H1 (cell line): Measurements from ENCODE around the gene KRT81. TPM values are rescaled to one million over a fixed set of nuclear protein-coding genes. Genes with fewer than 3 reads are reported as not detected.

Experiments
- CTCF ChIA-PET: fragments of 300-600 bp; sonication (Branson Sonifier 250); formaldehyde crosslinking; loops from one replicate; lab custom pipeline; 2021; ENCODE audit not compliant: partially characterized antibody; lab: Charles Lee
- POLR2A ChIA-PET: fragments of 300-600 bp; sonication (Branson Sonifier 250); formaldehyde crosslinking; loops from one replicate; lab custom pipeline; 2021; ENCODE audit warnings: inconsistent platforms; ENCODE audit not compliant: partially characterized antibody; lab: Charles Lee
- DNase-seq, 2 experiments: peaks; one replicate each; pipeline versions ENCODE4 v3.0.0 to v3.0.0-alpha.2; 2010 to 2022; ENCODE audit warnings: low spot score in 2 of 2, low read depth in 1 of 2, mixed read lengths in 1 of 2
- FAIRE-seq: peaks from 2 replicates; lab custom pipeline; 2011; peaks lifted over from hg19 to GRCh38; lab: Jason Lieb, UNC
- H2AFZ ChIP-seq: 2 replicates; pipeline ENCODE4 v1.8.1; 2012; ENCODE audit warnings: low read length, inconsistent platforms
- H2AK5ac ChIP-seq: 2 replicates; pipeline ENCODE4 v1.6.1; 2013; ENCODE audit warnings: low read depth, low read length
- H2BK120ac ChIP-seq: replicated peaks from 2 replicates; pipeline ENCODE3; 2013; ENCODE audit warnings: low read depth, low read length, inconsistent platforms
- H2BK12ac ChIP-seq: 2 replicates; pipeline ENCODE4 v1.6.1; 2013; ENCODE audit warnings: low read depth, low read length
- H2BK15ac ChIP-seq: 2 replicates; pipeline ENCODE4 v1.6.1; 2013; ENCODE audit warnings: low read length
- H2BK20ac ChIP-seq: 2 replicates; pipeline ENCODE4 v1.6.1; 2013; ENCODE audit warnings: low read length
- H2BK5ac ChIP-seq: 2 replicates; pipeline ENCODE4 v1.6.1; 2013; ENCODE audit warnings: low read depth, low read length
- H3K14ac ChIP-seq: 2 replicates; pipeline ENCODE4 v1.6.1; 2013; ENCODE audit warnings: inconsistent platforms; ENCODE audit not compliant: insufficient read length
- H3K18ac ChIP-seq: 2 replicates; pipeline ENCODE4 v1.6.1; 2013; ENCODE audit warnings: low read length; ENCODE audit errors: extremely low read depth
- H3K23ac ChIP-seq: 2 replicates; pipeline ENCODE4 v1.6.1; 2013; ENCODE audit warnings: inconsistent platforms; ENCODE audit not compliant: insufficient read length
- H3K23me2 ChIP-seq: 2 replicates; pipeline ENCODE4 v1.6.1; 2013; ENCODE audit warnings: low read depth, low read length
- H3K27ac ChIP-seq: 2 replicates; pipeline ENCODE4 v1.6.1; 2011; ENCODE audit warnings: low read depth, low read length, inconsistent platforms
- H3K27me3 ChIP-seq, 4 experiments: replicated peaks in 1 of 4; 1 replicate in 1 of 4; 2 replicates in 3 of 4; pipeline versions ENCODE4 v1.6.1 to v1.8.1; 2011 to 2013; ENCODE audit warnings: low read length in 3 of 4, mild to moderate bottlenecking in 3 of 4, inconsistent platforms in 2 of 4, mixed read lengths in 2 of 4, moderate library complexity in 1 of 4; ENCODE audit not compliant: control insufficient read depth in 3 of 4, insufficient read depth in 3 of 4; ENCODE audit errors: extremely low read depth in 1 of 4
- H3K36me3 ChIP-seq, 4 experiments: 2 replicates each; pipeline versions ENCODE4 v1.6.1 to v1.8.1; 2011 to 2013; ENCODE audit warnings: mild to moderate bottlenecking in 4 of 4, low read length in 3 of 4, moderate library complexity in 2 of 4, control low read depth in 1 of 4, inconsistent platforms in 1 of 4; ENCODE audit not compliant: insufficient read depth in 4 of 4, control insufficient read depth in 2 of 4
- H3K4ac ChIP-seq: replicated peaks from 2 replicates; pipeline ENCODE3; 2013; ENCODE audit warnings: low read length, low read depth, mixed read lengths, inconsistent platforms; ENCODE audit not compliant: insufficient read length
- H3K4me1 ChIP-seq, 4 experiments: replicated peaks in 1 of 4; 1 replicate in 1 of 4; 2 replicates in 3 of 4; pipeline versions ENCODE4 v1.6.1 to v1.8.1; 2011 to 2013; ENCODE audit warnings: low read length in 3 of 4, inconsistent platforms in 2 of 4, mixed read lengths in 1 of 4; ENCODE audit not compliant: insufficient read depth in 4 of 4, control insufficient read depth in 3 of 4
- H3K4me2 ChIP-seq, 2 experiments: 2 replicates each; pipeline versions ENCODE4 v1.6.1 to v1.8.1; 2011 to 2013; ENCODE audit warnings: low read depth in 2 of 2, low read length in 2 of 2, control low read depth in 1 of 2, inconsistent platforms in 1 of 2, mild to moderate bottlenecking in 1 of 2; ENCODE audit not compliant: insufficient read depth in 1 of 2
- H3K4me3 ChIP-seq, 4 experiments: fragments of 200-600, 300-600 bp in 1 of 4; sonication (generic), shearing (Covaris generic), sonication (Bioruptor Twin) in 1 of 4; 2 replicates each; pipeline versions ENCODE4 v1.5.1 to v1.8.1; 2011 to 2016; ENCODE audit warnings: low read length in 4 of 4, low read depth in 3 of 4, control low read depth in 2 of 4, inconsistent platforms in 2 of 4, mild to moderate bottlenecking in 2 of 4, mixed read lengths in 1 of 4, moderate library complexity in 1 of 4; ENCODE audit not compliant: insufficient read depth in 2 of 4; ENCODE audit errors: extremely low read depth in 1 of 4
- H3K56ac ChIP-seq: replicated peaks from 2 replicates; pipeline ENCODE3; 2013; ENCODE audit warnings: low read depth, mild to moderate bottlenecking, mixed read lengths, low read length, inconsistent platforms; ENCODE audit not compliant: insufficient read length
- H3K79me1 ChIP-seq: 2 replicates; pipeline ENCODE4 v1.6.1; 2013; ENCODE audit warnings: low read depth, low read length, control low read depth
- H3K79me2 ChIP-seq, 2 experiments: 2 replicates each; pipeline versions ENCODE4 v1.6.1 to v1.8.1; 2012 to 2013; ENCODE audit warnings: low read length in 2 of 2, mild to moderate bottlenecking in 2 of 2, inconsistent platforms in 1 of 2; ENCODE audit not compliant: insufficient read depth in 2 of 2, control insufficient read depth in 1 of 2
- H3K9ac ChIP-seq, 4 experiments: replicated peaks in 1 of 4; 1 replicate in 1 of 4; 2 replicates in 3 of 4; pipeline versions ENCODE4 v1.6.1 to v1.8.1; 2011 to 2013; ENCODE audit warnings: low read depth in 3 of 4, low read length in 3 of 4, control low read depth in 2 of 4, mild to moderate bottlenecking in 2 of 4, moderate library complexity in 2 of 4, inconsistent platforms in 1 of 4; ENCODE audit errors: extremely low read depth in 1 of 4
- H3K9me3 ChIP-seq, 2 experiments: 2 replicates each; pipeline versions ENCODE4 v1.6.1 to v1.8.1; 2012 to 2013; ENCODE audit warnings: mild to moderate bottlenecking in 2 of 2, moderate library complexity in 2 of 2, control low read depth in 1 of 2, inconsistent platforms in 1 of 2, low read depth in 1 of 2, low read length in 1 of 2, mixed read lengths in 1 of 2; ENCODE audit not compliant: insufficient read depth in 2 of 2
- H4K20me1 ChIP-seq, 2 experiments: replicated peaks in 1 of 2; 2 replicates each; pipeline versions ENCODE3 to v1.8.1; 2011 to 2013; ENCODE audit warnings: inconsistent platforms in 2 of 2, low read length in 2 of 2, mild to moderate bottlenecking in 1 of 2; ENCODE audit not compliant: insufficient read depth in 2 of 2, control insufficient read depth in 1 of 2
- H4K5ac ChIP-seq: 2 replicates; pipeline ENCODE4 v1.6.1; 2013; ENCODE audit warnings: low read length, low read depth, mixed read lengths, inconsistent platforms; ENCODE audit not compliant: insufficient read length
- H4K8ac ChIP-seq: 2 replicates; pipeline ENCODE4 v1.8.0; 2013; ENCODE audit warnings: mild to moderate bottlenecking, moderate library complexity, low read length, inconsistent platforms; ENCODE audit not compliant: insufficient read depth; ENCODE audit errors: extremely low read depth
- H4K91ac ChIP-seq: replicated peaks from 2 replicates; pipeline ENCODE3; 2013; ENCODE audit warnings: low read length, mixed read lengths, inconsistent platforms; ENCODE audit not compliant: insufficient read length
- BCL11A ChIP-seq, 2 experiments: IDR thresholded peaks; one replicate each; pipeline ENCODE4 v1.6.1; 2011; ENCODE audit warnings: low read depth in 2 of 2, low read length in 2 of 2, mild to moderate bottlenecking in 2 of 2
- E2F6 ChIP-seq: IDR thresholded peaks from 2 replicates; pipeline ENCODE4 v1.6.1; 2012; ENCODE audit warnings: inconsistent platforms
- EZH2 ChIP-seq: fragments of 200-600 bp; sonication (generic); IDR thresholded peaks from 2 replicates; pipeline ENCODE4 v1.7.1; 2012; ENCODE audit warnings: low read depth, mild to moderate bottlenecking, moderate library complexity, low read length, inconsistent platforms; ENCODE audit not compliant: severe bottlenecking
- GABPA ChIP-seq: IDR thresholded peaks from 2 replicates; pipeline ENCODE4 v1.6.1; 2011; ENCODE audit warnings: mild to moderate bottlenecking, low read length, moderate library complexity, borderline replicate concordance; ENCODE audit not compliant: insufficient read depth
- JUN ChIP-seq: IDR thresholded peaks from 2 replicates; pipeline ENCODE4 v1.6.1; 2011; ENCODE audit warnings: low read depth, mild to moderate bottlenecking, improper control_type of control experiment, low read length
- POLR2AphosphoS5 ChIP-seq: IDR thresholded peaks from 2 replicates; pipeline ENCODE4 v1.6.1; 2011; ENCODE audit warnings: low read depth, low read length
- RBBP5 ChIP-seq: IDR thresholded peaks from 2 replicates; pipeline ENCODE4 v1.7.1; 2012; ENCODE audit warnings: low read depth, mild to moderate bottlenecking, inconsistent platforms, low read length, moderate library complexity, borderline replicate concordance
- RNF2 ChIP-seq: fragments of 200-900, 300-1000 bp; sonication (generic); IDR thresholded peaks from 2 replicates; pipeline ENCODE4 v1.7.1; 2016; ENCODE audit warnings: borderline replicate concordance, low read depth, mild to moderate bottlenecking, antibody characterized with exemption, low read length; ENCODE audit not compliant: poor library complexity, severe bottlenecking; ENCODE audit errors: missing control alignments
- SUZ12 ChIP-seq: fragments of 200-600 bp; sonication (generic); IDR thresholded peaks from 2 replicates; pipeline ENCODE4 v1.6.1; 2012; ENCODE audit warnings: mild to moderate bottlenecking, inconsistent platforms, low read length, moderate library complexity, mixed read lengths
- TEAD4 ChIP-seq: IDR thresholded peaks from 2 replicates; pipeline ENCODE4 v1.6.1; 2012; ENCODE audit warnings: low read depth, low read length, inconsistent platforms, mixed read lengths
- WGBS, 2 experiments: shearing (Covaris generic) in 1 of 2; methylation state at CpG; one replicate each; pipeline versions ENCODE4 v1.1.6 to v1.1.7; 2013 to 2015; ENCODE audit warnings: low lambda C conversion rate in 2 of 2, mixed read lengths in 2 of 2, inconsistent platforms in 1 of 2, low coverage in 1 of 2, missing lambda C conversion rate in 1 of 2; ENCODE audit not compliant: insufficient replicate concordance in 2 of 2, insufficient coverage in 1 of 2, insufficient read length in 1 of 2; ENCODE audit errors: extremely low coverage in 1 of 2, missing lambda C conversion rate in 1 of 2; 5-methylcytosine and 5-hydroxymethylcytosine counted together
- polyA plus RNA-seq, 7 experiments: library from polyadenylated mRNA; depleted of rRNA in 3 of 7; stranded (reverse) in 5 of 7; unstranded in 2 of 7; fragments of >200 nt in 5 of 7; fragments of 200-250 nt in 2 of 7; gene quantifications; 1 replicate in 5 of 7; 2 replicates in 1 of 7; 4 replicates in 1 of 7; pipeline versions ENCODE4 v1.2.1 to v1.2.3, GENCODE V29; 2011 to 2013; ENCODE audit warnings: missing spikeins in 2 of 7, mixed read lengths in 2 of 7
- total RNA-seq: library from RNA; stranded (reverse); fragmentation: NEBNext Ultra II Directional; extraction: Animal tissue kit (Norgen Biotek cat#: 25700); gene quantifications from 2 replicates; pipeline ENCODE4 v1.2.1, GENCODE V29; 2021

Gene KRT81
- total and polyA plus RNA-seq, 2 of the 8 experiments (the other 6 are each of a cell fraction or from before 2014, with no cell fraction given): not detected

GRCh38 chr12:52258335-52258901 lies 32.9 kb downstream of the KRT81 start:
- Histone ChIP-seq H2AFZ (no peak overlapping the region), H3K79me1 (no peaks in the 10 kb centered on the region), H3K14ac (no peak overlapping the region), H2BK20ac (no peak overlapping the region), H2BK120ac (no peak overlapping the region), H3K4ac (no peak overlapping the region), H2BK15ac (no peak overlapping the region), H4K5ac (no peak overlapping the region), H3K4me2 (peak overlapping the region; percentile 43 to 58; a peak in 3 of 4 replicates), H3K18ac (no peak overlapping the region), H3K4me3 (peak overlapping the region in 3 of 4 experiments; percentile 7 to 44 (median 26); a peak in 4 of 8 replicates), H3K27me3 (peaks cover 14 to 44% (median 37%) of the 10 kb centered on the region in 4 experiments), H3K23ac (no peak overlapping the region), H2BK12ac (no peak overlapping the region), H3K79me2 (no peaks in the 10 kb centered on the region), H3K36me3 (no peaks in the 10 kb centered on the region), H4K8ac (no peak overlapping the region), H3K23me2 (peaks cover 3% of the 10 kb centered on the region; the same call in 1 of the 2 replicates), H4K20me1 (no peaks in the 10 kb centered on the region), H3K27ac (no peak overlapping the region), H3K9ac (no peak overlapping the region), H3K4me1 (peaks cover 0 to 6% (median under 1%) of the 10 kb centered on the region in 4 experiments; a peak in 3 of 7 replicates), H3K56ac (no peak overlapping the region), H3K9me3 (peaks cover 2 to 7% of the 10 kb centered on the region in 2 experiments; a peak in 2 of 4 replicates), H2BK5ac (no peak overlapping the region), H2AK5ac (no peak overlapping the region), H4K91ac (no peak overlapping the region)
- WGBS, 2 experiments: 39% methylated on average over 23 of the region's 72 CpGs; no CpG with 5 or more reads in 1 of the 2 experiments
- FAIRE-seq (no peak), DNase-seq (peak in 1 of 2 experiments; percentile 75)
- ChIA-PET CTCF (interaction anchor here (0.7 to 12.4 kb wide), 17 partner anchors 9 to 803 kb away, joined by 3 to 105 read pairs (median 4); partner anchors contain the start of gene KRT82), POLR2A (interaction anchor here (0.8 kb wide), 1 partner anchor 12 kb away, joined by 3 read pairs; no protein-coding TSS in a partner anchor)
- TF ChIP-seq E2F6: peak; percentile 75; the same call in 1 of the 2 replicates
- peak; percentile 42 for TF ChIP-seq RNF2
- TF ChIP-seq GABPA: no peak
- TF ChIP-seq TEAD4: no peak
- no peak for TF ChIP-seq POLR2AphosphoS5
- no peak for TF ChIP-seq JUN
- no peak for TF ChIP-seq RBBP5
- TF ChIP-seq EZH2: peak; percentile 63
- peak; percentile 56; the same call in 1 of the 2 replicates for TF ChIP-seq SUZ12
- no peak for TF ChIP-seq BCL11A (IDR thresholded peaks at IDR 0.05; ENCODE audit: low read depth in 2 of 2, low read length in 2 of 2)
